HL-60/S4 (cell line): Measurements from ENCODE around the gene LRIG3.
"Not testable (repeated sequence)": the region's sequence is repeated elsewhere in the genome, so short reads cannot be mapped to it uniquely, and the experiment has no call there.

ENCODE experiments used
- in situ Hi-C: fragments of 300-500 bp; cut with MboI; formaldehyde crosslinking; loops from 2 replicates; pipeline ENCODE4 v1.14.3; 2022; ENCODE audit warnings: low sequenced_read_pairs

Gene LRIG3

DNA sequence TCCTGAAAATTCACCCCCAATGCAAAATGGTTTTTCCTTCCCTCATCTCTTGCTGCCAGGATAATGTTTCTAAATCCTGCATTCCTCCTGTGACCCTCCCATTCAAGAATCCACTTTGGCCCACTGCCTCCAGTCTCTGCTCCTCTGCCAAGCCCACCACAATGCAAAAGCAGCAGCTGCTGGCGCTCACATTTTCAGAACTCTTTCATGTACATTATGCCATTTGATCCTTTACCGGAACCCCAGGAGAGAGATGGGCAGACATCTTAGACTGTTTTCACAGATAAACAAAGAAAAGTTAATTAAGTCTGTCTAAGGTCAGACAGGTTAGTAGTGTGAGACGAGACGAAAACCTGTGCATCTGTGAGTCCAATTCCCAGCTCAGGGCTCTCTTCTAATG is 12.9 kb downstream of the LRIG3 start:
- in situ Hi-C loops, result no loop called here

- in situ Hi-C loops, result no loop called here
These were observed 13.4 kb downstream of the LRIG3 start for GRCh38 chr12:58906917-58907316.

- in situ Hi-C loops, result no loop called here
These were observed 14.9 kb downstream of the LRIG3 start for GRCh38 chr12:58905422-58905821.

GRCh38 chr12:58902726-58903125 is 17.6 kb downstream of the LRIG3 start:
- in situ Hi-C loops, result not testable (repeated sequence)

- in situ Hi-C loops, result no loop called here
These were observed 18.6 kb downstream of the LRIG3 start for GRCh38 chr12:58901664-58902063.

- in situ Hi-C loops, result no loop called here
These were observed 22.3 kb downstream of the LRIG3 start for GRCh38 chr12:58897969-58898368.

GRCh38 chr12:58896278-58896677 is 24.0 kb downstream of the LRIG3 start:
- in situ Hi-C loops, result no loop called here

DNA sequence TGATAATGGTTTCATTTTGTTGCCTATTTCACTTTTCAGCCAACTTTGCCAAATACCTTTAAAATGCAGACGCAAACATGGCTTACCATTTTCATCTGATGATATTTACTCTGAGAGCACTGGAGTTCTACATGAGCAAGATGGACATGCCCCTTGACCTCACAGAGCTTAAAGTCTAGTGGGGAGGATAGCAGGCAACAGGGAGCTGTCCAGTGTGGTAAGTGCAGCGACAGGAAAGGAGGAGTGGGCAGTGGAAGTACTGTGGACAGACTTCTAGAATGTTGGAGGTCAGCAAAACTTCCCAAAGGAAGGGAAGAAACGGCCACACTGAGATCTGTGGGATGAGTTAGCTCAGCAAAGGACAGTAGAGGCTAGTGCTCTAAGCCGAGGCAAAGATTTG is 25.3 kb downstream of the LRIG3 start:
- in situ Hi-C loops, result no loop called here

GRCh38 chr12:58894040-58894439 is 26.3 kb downstream of the LRIG3 start:
- in situ Hi-C loops, result no loop called here

- in situ Hi-C loops, result no loop called here
These were observed 26.8 kb downstream of the LRIG3 start for GRCh38 chr12:58893495-58893894.

GRCh38 chr12:58889557-58889956 is 30.7 kb downstream of the LRIG3 start:
- in situ Hi-C loops, result no loop called here

- in situ Hi-C loops, result no loop called here
These were observed 32.0 kb downstream of the LRIG3 start for GRCh38 chr12:58888131-58888783.

- in situ Hi-C loops, result no loop called here
These were observed 33.2 kb downstream of the LRIG3 start for GRCh38 chr12:58887068-58887467.

DNA sequence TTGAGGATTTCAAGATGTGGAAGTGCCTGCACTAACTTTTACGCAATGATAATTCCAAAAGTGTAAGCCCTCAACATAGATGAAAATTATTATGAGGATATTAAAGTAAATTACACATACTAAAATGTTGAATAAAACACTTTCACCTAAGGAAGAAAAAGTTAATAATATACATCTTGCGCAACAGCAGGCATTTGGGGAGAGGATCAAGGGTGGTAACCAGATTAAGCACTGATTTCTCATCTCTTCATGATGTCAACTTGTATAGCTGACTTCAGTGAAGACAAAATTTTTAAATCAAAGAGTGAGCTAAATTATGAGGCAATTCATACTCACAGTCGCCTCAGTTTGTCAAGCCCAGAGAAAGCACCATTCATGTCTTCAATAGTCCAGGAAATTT is 33.8 kb downstream of the LRIG3 start:
- in situ Hi-C loops, result no loop called here

GRCh38 chr12:58884916-58885315 is 35.4 kb downstream of the LRIG3 start:
- in situ Hi-C loops, result no loop called here

- in situ Hi-C loops, result no loop called here
These were observed 36.5 kb downstream of the LRIG3 start for GRCh38 chr12:58883576-58884334.

DNA sequence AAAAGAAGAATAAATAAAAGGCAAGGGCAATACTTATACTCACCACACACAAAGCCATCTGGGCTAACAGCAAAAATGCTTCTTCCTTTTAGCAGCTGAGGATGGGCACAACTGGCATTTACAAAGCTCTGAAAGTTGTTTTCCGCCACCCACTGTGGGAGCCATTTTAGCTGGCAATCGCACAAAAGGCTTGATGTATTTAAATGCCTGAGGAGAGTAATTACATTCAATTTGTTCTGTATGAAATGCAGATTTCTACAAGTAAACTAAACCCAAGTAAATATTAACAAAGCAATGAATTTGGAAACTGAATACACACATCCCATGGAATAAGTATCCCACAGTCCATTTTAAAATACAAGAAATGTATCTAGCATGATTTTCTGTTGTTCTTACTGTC is 37.5 kb downstream of the LRIG3 start:
- in situ Hi-C loops, result no loop called here

GRCh38 chr12:58881816-58882215 is 38.5 kb downstream of the LRIG3 start:
- in situ Hi-C loops, result no loop called here

GRCh38 chr12:58880639-58881038 is 39.7 kb downstream of the LRIG3 start:
- in situ Hi-C loops, result no loop called here

DNA sequence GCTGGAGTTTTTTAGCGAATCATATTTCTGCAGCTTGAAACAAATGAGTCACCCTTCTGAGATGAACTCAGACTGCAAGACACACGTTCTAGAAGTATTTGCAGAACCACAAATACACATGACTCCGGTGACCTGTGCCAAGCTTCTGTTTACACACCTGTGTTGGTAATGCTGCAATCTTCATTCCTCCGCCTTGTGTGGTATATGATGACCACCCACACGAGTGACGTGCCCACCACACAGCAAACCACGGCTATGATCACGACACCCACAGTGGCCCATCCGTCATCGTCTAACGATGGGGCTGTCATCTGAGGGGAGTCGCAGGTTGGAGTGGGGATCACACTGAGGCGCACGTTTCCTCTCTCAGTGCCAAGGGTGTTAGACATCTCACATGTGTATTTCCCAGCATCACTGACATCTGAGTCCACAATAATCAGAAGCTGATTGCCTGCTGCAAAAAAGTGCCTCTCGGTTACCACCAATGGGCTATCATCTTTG is 43.0 kb downstream of the LRIG3 start:
- in situ Hi-C loops, result no loop called here

DNA sequence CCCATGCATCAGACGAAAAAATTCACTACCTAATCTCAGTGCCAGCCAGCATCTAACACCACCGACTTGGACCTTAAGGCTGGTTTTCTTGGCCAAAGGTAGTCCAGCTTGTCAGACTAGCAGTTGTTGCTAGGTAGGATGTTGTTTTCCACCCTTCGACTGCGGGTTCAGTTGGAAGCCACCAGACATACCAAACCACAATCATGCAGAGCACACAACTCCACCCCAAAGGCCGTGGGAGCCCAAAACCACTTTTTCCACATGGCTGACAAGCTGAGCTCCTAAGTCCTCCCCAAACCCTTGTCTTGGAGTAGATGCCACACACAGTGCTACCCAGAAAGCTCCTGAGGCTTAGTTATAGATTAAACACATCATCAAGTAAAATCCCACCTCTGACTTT is 46.8 kb downstream of the LRIG3 start:
- in situ Hi-C loops, result no loop called here

GRCh38 chr12:58871556-58871955 is 48.7 kb downstream of the LRIG3 start:
- in situ Hi-C loops, result no loop called here
